ENCODE measurements around the gene ZNF765. TPM values are rescaled to one million over a fixed set of nuclear protein-coding genes. Genes with fewer than 3 reads are reported as not detected.

ZNF765 gene
- total and polyA plus RNA-seq, 10 donors, result 2.2 to 15.9 (median 11.1) TPM

DNA sequence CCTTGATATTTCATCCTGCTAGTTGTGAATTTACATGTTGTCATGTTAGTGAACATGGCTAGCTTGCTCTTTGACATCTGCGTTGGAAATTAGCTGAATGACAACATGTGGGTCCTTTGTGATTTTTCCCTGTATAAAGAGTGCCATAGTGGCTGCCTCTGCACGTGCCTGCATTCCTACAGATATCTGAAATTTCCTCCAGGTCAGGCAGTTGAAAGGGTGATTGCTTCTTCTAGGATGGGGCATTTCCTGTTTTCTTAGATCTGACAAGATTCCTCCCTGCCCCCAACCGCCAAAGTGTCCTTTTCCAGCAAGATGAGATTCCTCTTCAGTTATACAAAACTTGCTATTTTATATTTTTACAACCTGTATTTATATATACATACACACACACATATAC is 20.7 kb upstream of the ZNF765 start:
- H3K4me1 ChIP-seq, result no peaks in the 10 kb centered on the region
- H3K9me3 ChIP-seq, result peaks cover 0 to 66% (median 33%) of the 10 kb centered on the region in 8 donors
- intact Hi-C loops (cut with DNase I; ENCODE audit: low total_unique reads), result no loop called here
- TF ChIP-seq, protein P1, sequence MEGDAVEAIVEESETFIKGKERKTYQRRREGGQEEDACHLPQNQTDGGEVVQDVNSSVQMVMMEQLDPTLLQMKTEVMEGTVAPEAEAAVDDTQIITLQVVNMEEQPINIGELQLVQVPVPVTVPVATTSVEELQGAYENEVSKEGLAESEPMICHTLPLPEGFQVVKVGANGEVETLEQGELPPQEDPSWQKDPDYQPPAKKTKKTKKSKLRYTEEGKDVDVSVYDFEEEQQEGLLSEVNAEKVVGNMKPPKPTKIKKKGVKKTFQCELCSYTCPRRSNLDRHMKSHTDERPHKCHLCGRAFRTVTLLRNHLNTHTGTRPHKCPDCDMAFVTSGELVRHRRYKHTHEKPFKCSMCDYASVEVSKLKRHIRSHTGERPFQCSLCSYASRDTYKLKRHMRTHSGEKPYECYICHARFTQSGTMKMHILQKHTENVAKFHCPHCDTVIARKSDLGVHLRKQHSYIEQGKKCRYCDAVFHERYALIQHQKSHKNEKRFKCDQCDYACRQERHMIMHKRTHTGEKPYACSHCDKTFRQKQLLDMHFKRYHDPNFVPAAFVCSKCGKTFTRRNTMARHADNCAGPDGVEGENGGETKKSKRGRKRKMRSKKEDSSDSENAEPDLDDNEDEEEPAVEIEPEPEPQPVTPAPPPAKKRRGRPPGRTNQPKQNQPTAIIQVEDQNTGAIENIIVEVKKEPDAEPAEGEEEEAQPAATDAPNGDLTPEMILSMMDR (IDR thresholded peaks at IDR 0.05 in 8 of 11, conservative IDR thresholded peaks at IDR 0.05 in 3 of 11), result no peak
- no peak for TF ChIP-seq POLR2A (IDR thresholded peaks at IDR 0.05)
- no peak for TF ChIP-seq POLR2AphosphoS5 (IDR thresholded peaks at IDR 0.05)
- no peaks in the 10 kb centered on the region for H3K27me3 ChIP-seq (replicated peaks in 1 of 7)
- H3K36me3 ChIP-seq, result peaks cover 5 to 85% (median 60%) of the 10 kb centered on the region in 6 donors
- H3K4me3 ChIP-seq, result no peak overlapping the region
- no peak overlapping the region for H3K27ac ChIP-seq
- no peak for DNase-seq
- 53 to 83% (median 59%) methylated on average over 3 of the region's 3 CpGs for WGBS, 5 donors

DNA sequence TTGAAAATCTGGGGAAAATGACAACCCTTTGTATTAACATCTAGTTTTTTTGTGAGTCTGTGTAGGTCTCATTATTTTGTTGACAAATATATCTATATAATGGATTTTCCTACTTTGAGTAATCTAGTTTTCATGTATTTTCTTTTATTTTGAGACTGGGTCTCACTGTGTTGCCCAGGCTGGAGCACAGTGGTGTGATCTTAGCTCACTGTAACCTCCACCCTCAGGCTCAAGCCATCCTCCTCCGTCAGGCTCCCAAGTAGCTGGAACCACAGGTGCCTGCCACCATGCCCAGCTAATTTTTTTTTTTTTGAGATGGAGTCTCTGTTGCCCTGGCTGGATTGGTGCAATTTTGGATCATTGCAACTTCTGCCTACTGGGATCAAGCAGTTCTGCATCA is 20.2 kb upstream of the ZNF765 start:
- no peak overlapping the region for H3K4me3 ChIP-seq
- peaks cover 3 to 70% (median 37%) of the 10 kb centered on the region in 8 donors for H3K9me3 ChIP-seq
- intact Hi-C loops (cut with DNase I; ENCODE audit: low total_unique reads), result no loop called here
- H3K4me1 ChIP-seq, result no peaks in the 10 kb centered on the region
- H3K36me3 ChIP-seq, result peaks cover 9 to 90% (median 64%) of the 10 kb centered on the region in 6 donors
- H3K27ac ChIP-seq, result no peak overlapping the region
- no peak for DNase-seq
- TF ChIP-seq POLR2A (IDR thresholded peaks at IDR 0.05) (no peak), POLR2AphosphoS5 (IDR thresholded peaks at IDR 0.05) (no peak)
- TF ChIP-seq, protein P1 (IDR thresholded peaks at IDR 0.05 in 8 of 11, conservative IDR thresholded peaks at IDR 0.05 in 3 of 11), result no peak
- WGBS, 5 donors, result 85 to 100% (median 96%) methylated on average over 1 of the region's 1 CpG
- no peaks in the 10 kb centered on the region for H3K27me3 ChIP-seq (replicated peaks in 1 of 7)

DNA sequence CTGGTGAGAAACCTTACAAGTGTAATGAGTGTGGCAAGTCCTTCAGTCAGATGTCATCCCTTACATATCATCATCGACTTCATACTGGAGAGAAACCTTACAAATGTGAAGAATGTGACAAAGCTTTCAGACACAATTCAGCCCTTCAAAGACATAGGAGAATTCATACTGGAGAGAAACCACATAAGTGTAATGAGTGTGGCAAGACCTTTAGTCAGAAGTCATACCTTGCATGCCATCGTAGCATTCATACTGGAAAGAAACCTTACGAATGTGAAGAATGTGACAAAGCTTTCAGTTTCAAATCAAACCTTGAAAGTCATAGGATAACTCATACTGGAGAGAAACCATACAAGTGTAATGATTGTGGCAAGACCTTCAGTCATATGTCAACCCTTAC is 13.6 kb upstream of the ZNF765 start:
- Histone ChIP-seq H3K4me1 (no peaks in the 10 kb centered on the region), H3K4me3 (no peak overlapping the region), H3K27ac (no peak overlapping the region), H3K9me3 (peaks cover 13 to 100% (median 100%) of the 10 kb centered on the region in 8 donors), H3K36me3 (peaks cover 11 to 91% (median 63%) of the 10 kb centered on the region in 6 donors), H3K27me3 (replicated peaks in 1 of 7) (no peaks in the 10 kb centered on the region)
- intact Hi-C loops (cut with DNase I; ENCODE audit: low total_unique reads), result no loop called here
- TF ChIP-seq POLR2A (IDR thresholded peaks at IDR 0.05) (no peak), POLR2AphosphoS5 (IDR thresholded peaks at IDR 0.05) (no peak)
- TF ChIP-seq, protein P1 (IDR thresholded peaks at IDR 0.05 in 8 of 11, conservative IDR thresholded peaks at IDR 0.05 in 3 of 11), result no peak
- no peak for DNase-seq
- 89 to 96% (median 95%) methylated on average over 3 of the region's 3 CpGs for WGBS, 5 donors

DNA sequence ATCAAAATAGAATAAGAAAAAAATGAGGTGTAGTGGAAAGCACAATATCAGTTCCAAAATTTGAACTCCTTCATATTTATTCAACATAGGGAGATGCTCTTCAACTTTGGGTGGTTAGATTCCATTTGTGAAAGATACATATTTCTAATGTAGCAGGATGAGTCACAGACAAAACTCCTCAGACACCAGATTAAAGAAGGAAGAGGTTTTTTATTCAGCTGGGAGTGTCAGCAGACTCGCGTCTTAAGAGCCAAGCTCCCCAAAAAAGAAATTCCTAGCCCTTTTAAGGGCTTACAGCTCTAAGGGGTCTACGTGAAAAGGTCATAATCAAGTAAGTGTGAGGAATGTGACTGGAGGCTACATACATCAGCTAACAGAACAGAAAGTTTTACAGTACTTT is 6.8 kb upstream of the ZNF765 start:
- no peaks in the 10 kb centered on the region for H3K4me1 ChIP-seq
- intact Hi-C loops (cut with DNase I; ENCODE audit: low total_unique reads), result no loop called here
- no peak overlapping the region for H3K27ac ChIP-seq
- no peak overlapping the region for H3K4me3 ChIP-seq
- 81 to 91% (median 87%) methylated on average over 3 of the region's 3 CpGs for WGBS, 5 donors
- peaks cover 3 to 97% (median 81%) of the 10 kb centered on the region in 8 donors for H3K9me3 ChIP-seq
- H3K27me3 ChIP-seq (replicated peaks in 1 of 7), result no peaks in the 10 kb centered on the region
- no peak for DNase-seq
- TF ChIP-seq POLR2A (IDR thresholded peaks at IDR 0.05) (no peak), POLR2AphosphoS5 (IDR thresholded peaks at IDR 0.05) (no peak)
- TF ChIP-seq, protein P1 (IDR thresholded peaks at IDR 0.05 in 8 of 11, conservative IDR thresholded peaks at IDR 0.05 in 3 of 11), result no peak
- peaks cover 0 to 39% (median 9%) of the 10 kb centered on the region in 6 donors for H3K36me3 ChIP-seq
